ENCODE measurements around the gene FABP2.
"Not testable (repeated sequence)": the region's sequence is repeated elsewhere in the genome, so short reads cannot be mapped to it uniquely, and the experiment has no call there.

Gene FABP2

GRCh38 chr4:119307606-119308005 lies 14.3 kb downstream of the FABP2 start:
- no peak for DNase-seq

- DNase-seq: no peak
Observed at GRCh38 chr4:119304431-119304830, 17.5 kb downstream of the FABP2 start.

GRCh38 chr4:119303587-119304305 lies 18.2 kb downstream of the FABP2 start:
- no peak for DNase-seq

- no peak for DNase-seq
Observed at GRCh38 chr4:119302073-119302832, 19.7 kb downstream of the FABP2 start.

- peak; percentile 87 to 89 for DNase-seq
Observed at GRCh38 chr4:119300101-119300978, 21.6 kb downstream of the FABP2 start.

- DNase-seq: no peak
Observed at GRCh38 chr4:119299741-119300100, 22.2 kb downstream of the FABP2 start.

- DNase-seq: no peak
Observed at GRCh38 chr4:119299260-119299671, 22.7 kb downstream of the FABP2 start.

GRCh38 chr4:119297795-119298194 lies 24.1 kb downstream of the FABP2 start:
- no peak for DNase-seq

- DNase-seq: no peak
Observed at GRCh38 chr4:119296356-119296755, 25.6 kb downstream of the FABP2 start.

- no peak for DNase-seq
Observed at GRCh38 chr4:119290598-119290997, 31.3 kb downstream of the FABP2 start.

- no peak for DNase-seq
Observed at GRCh38 chr4:119289313-119289712, 32.6 kb downstream of the FABP2 start.

GRCh38 chr4:119286377-119287002 lies 35.4 kb downstream of the FABP2 start:
- DNase-seq: peak in 1 of 2 experiments; percentile 5

GRCh38 chr4:119284876-119285780 lies 36.8 kb downstream of the FABP2 start:
- DNase-seq: no peak

GRCh38 chr4:119281393-119281792 lies 40.5 kb downstream of the FABP2 start:
- DNase-seq: no peak

- not testable (repeated sequence) for DNase-seq
Observed at GRCh38 chr4:119279945-119280344, 42.0 kb downstream of the FABP2 start.

GRCh38 chr4:119279541-119279940 lies 42.4 kb downstream of the FABP2 start:
- not testable (repeated sequence) for DNase-seq

GRCh38 chr4:119271361-119272085 lies 50.4 kb downstream of the FABP2 start:
- DNase-seq: no peak

GRCh38 chr4:119268466-119268865 lies 53.5 kb downstream of the FABP2 start:
- no peak for DNase-seq

Measured in activated CD4-positive, alpha-beta T cell treated with anti-CD3 and anti-CD28 coated beads, Interleukin-2, amount 50 U/mL, for 4 hours (primary cell).